PFSK-1 (cell line): ENCODE data around the gene KLF7.

Source experiments
- FOXP2 ChIP-seq: optimal IDR thresholded peaks from 2 replicates; pipeline ENCODE3; 2011; ENCODE audit warnings: borderline replicate concordance, control low read depth, inconsistent platforms; ENCODE audit not compliant: insufficient read depth; ENCODE audit errors: extremely low read length, extremely low read depth
- POLR2AphosphoS5 ChIP-seq: IDR thresholded peaks from 2 replicates; pipeline ENCODE4 v1.6.1; 2012; ENCODE audit warnings: low read depth, mild to moderate bottlenecking, control low read depth, low read length, moderate library complexity
- SIN3A ChIP-seq: IDR thresholded peaks from 2 replicates; pipeline ENCODE4 v1.6.1; 2012; ENCODE audit warnings: mild to moderate bottlenecking, low read length, moderate library complexity, borderline replicate concordance; ENCODE audit not compliant: insufficient read depth
- TAF1 ChIP-seq: IDR thresholded peaks from 2 replicates; pipeline ENCODE4 v1.6.1; 2012; ENCODE audit warnings: low read length, control low read depth, borderline replicate concordance; ENCODE audit not compliant: insufficient read depth
- TF ChIP-seq, protein P1 (sequence below), 2 experiments: IDR thresholded peaks; 2 replicates each; pipeline versions ENCODE4 v1.6.1 to v1.8.0; 2011 to 2012; ENCODE audit warnings: low read depth in 2 of 2, low read length in 2 of 2, control low read depth in 1 of 2, inconsistent platforms in 1 of 2, mild to moderate bottlenecking in 1 of 2, moderate library complexity in 1 of 2; ENCODE audit not compliant: insufficient read depth in 1 of 2

KLF7 gene

DNA sequence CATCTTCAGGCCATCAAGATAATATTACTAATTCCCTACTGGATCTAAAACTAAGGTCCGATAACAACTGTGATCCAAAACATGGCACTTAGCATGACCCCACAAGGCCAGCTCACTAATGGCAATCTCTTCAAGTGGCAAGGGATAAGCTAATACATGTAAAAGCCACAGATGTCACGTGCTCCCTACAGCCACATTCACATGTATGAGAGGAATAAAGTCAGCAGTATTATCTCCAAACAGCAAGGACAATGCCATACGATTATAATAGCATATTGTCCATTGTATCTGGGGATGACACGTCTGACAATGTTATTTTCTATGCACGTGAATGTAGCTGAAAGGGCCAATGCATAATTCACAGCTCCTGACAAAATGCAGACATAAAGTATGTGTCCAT, 56.0 kb downstream of the KLF7 start:
- TF ChIP-seq SIN3A (no peak), POLR2AphosphoS5 (no peak), TAF1 (no peak), FOXP2 (no peak)
- TF ChIP-seq, protein P1, sequence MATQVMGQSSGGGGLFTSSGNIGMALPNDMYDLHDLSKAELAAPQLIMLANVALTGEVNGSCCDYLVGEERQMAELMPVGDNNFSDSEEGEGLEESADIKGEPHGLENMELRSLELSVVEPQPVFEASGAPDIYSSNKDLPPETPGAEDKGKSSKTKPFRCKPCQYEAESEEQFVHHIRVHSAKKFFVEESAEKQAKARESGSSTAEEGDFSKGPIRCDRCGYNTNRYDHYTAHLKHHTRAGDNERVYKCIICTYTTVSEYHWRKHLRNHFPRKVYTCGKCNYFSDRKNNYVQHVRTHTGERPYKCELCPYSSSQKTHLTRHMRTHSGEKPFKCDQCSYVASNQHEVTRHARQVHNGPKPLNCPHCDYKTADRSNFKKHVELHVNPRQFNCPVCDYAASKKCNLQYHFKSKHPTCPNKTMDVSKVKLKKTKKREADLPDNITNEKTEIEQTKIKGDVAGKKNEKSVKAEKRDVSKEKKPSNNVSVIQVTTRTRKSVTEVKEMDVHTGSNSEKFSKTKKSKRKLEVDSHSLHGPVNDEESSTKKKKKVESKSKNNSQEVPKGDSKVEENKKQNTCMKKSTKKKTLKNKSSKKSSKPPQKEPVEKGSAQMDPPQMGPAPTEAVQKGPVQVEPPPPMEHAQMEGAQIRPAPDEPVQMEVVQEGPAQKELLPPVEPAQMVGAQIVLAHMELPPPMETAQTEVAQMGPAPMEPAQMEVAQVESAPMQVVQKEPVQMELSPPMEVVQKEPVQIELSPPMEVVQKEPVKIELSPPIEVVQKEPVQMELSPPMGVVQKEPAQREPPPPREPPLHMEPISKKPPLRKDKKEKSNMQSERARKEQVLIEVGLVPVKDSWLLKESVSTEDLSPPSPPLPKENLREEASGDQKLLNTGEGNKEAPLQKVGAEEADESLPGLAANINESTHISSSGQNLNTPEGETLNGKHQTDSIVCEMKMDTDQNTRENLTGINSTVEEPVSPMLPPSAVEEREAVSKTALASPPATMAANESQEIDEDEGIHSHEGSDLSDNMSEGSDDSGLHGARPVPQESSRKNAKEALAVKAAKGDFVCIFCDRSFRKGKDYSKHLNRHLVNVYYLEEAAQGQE (IDR thresholded peaks at IDR 0.05; ENCODE audit: insufficient read depth in 1 of 2, low read depth in 2 of 2, low read length in 2 of 2) = no peak

DNA sequence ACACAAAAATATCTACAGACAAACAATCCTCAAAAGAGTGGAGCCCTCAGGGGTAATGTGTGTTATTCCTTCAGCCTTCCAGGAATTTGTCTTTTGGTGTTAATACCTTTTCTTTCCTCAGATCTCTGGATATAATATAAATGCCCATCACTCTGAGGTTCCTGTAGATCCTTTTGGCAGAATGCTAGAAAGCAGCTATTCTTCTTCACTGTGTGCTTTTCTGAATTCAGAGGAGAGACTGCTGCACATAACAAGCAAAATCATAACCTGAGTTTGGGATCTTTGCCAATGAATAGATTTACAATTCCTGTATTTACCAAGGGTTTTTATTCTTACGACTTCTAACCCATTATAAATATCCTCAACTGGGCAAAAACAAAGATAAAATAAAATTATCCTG, 57.3 kb downstream of the KLF7 start:
- TF ChIP-seq FOXP2 (no peak), POLR2AphosphoS5 (no peak), TAF1 (no peak), SIN3A (no peak)
- TF ChIP-seq, protein P1 (IDR thresholded peaks at IDR 0.05; ENCODE audit: insufficient read depth in 1 of 2, low read depth in 2 of 2, low read length in 2 of 2) = no peak

DNA sequence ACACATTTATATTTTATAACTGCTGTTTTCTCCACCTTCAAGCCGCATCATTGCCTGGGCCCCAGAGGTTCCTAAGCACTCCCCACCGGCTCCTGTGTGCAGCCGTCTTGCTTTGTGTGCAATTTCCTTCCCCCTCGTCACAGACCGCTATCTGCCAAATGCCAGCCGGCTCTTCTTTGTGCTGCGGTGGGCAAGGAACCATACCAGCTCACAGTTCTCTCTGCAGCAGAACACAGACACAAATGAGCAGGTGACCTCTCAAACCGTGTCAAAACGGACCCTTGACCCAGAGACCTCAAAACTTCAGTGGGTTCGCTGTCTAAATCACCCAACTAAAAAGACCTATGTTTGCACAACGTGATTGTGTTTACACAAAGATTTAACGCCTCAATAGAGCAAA, 58.2 kb downstream of the KLF7 start:
- TF ChIP-seq FOXP2 (no peak), TAF1 (no peak), POLR2AphosphoS5 (no peak), SIN3A (no peak)
- TF ChIP-seq, protein P1 (IDR thresholded peaks at IDR 0.05; ENCODE audit: insufficient read depth in 1 of 2, low read depth in 2 of 2, low read length in 2 of 2) = no peak

DNA sequence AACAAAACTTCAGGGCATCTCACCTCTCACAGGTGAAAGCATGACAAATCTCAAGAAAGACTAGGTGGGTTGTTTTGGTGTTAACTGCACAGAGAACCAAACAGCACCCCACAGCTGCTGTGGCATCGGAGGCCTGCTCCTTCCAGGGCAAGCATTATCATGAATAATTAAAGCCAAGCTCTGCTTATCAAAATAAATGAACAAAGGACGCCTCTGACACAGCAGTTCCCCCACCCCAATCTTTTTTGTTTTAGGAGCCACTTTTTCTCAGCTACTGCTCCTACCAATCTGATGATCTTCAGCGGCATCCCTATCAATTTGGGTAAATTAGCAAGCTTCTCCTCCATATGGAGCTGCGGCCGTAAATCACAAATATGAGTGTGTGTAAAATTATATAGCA, 58.6 kb downstream of the KLF7 start:
- no peak for TF ChIP-seq TAF1

DNA sequence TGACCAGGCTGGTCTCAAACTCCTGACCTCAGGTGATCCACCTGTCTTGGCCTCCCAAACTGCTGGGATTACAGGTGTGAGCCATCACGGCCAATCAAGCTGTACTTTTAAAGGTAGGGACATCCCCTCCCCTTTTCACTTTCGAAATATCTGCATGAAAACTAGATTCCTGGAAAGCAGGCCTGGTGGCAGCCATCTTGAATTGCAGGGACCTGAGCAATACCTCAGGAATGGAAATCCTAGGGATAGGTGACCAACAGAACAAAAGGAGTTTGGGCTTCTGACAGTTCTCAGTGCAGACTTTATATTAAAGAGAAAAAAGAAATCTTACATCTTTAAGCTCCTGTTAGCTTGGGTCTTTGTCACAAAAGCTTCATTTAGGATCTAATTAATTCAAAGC, 62.6 kb downstream of the KLF7 start:
- TF ChIP-seq FOXP2 (no peak), POLR2AphosphoS5 (no peak), SIN3A (no peak), TAF1 (no peak)
- TF ChIP-seq, protein P1 (IDR thresholded peaks at IDR 0.05; ENCODE audit: insufficient read depth in 1 of 2, low read depth in 2 of 2, low read length in 2 of 2) = no peak
